ENCODE measurements around the gene GPX3. TPM values are rescaled to one million over a fixed set of nuclear protein-coding genes. Genes with fewer than 3 reads are reported as not detected.

Gene GPX3
- total and polyA plus RNA-seq, 9 of the 15 experiments (the other 6 are each of a cell fraction or from before 2014, with no cell fraction given): 0.25 to 0.86 TPM; not detected in 7

DNA sequence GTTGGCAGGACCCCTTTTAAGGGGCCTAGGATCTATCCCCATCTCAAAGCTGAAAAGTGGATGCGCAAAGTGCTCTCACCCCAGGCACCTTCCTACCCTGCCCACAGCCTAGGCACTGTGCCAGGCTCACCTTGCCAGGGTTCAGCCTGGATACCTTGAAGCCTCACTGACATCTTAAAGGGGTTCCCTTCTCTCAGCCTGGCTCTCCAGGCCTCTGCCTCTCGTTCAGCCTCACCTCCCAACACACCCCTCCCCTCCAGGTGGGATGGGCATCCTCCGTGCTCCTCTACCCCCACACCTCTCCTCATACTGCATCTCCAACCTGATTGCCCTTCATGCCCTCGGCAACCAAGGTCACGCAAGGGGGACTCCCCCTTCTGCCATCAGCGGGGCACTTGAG lies 34.9 kb downstream of the GPX3 start:
- H3K27me3 ChIP-seq (ENCODE audit: control insufficient read depth in 2 of 2, insufficient read depth in 2 of 2, low read length in 2 of 2): no peaks in the 10 kb centered on the region
- DNase-seq (ENCODE audit: extremely low read depth in 1 of 4, low spot score in 3 of 4): no peak
- TF ChIP-seq, protein P1, sequence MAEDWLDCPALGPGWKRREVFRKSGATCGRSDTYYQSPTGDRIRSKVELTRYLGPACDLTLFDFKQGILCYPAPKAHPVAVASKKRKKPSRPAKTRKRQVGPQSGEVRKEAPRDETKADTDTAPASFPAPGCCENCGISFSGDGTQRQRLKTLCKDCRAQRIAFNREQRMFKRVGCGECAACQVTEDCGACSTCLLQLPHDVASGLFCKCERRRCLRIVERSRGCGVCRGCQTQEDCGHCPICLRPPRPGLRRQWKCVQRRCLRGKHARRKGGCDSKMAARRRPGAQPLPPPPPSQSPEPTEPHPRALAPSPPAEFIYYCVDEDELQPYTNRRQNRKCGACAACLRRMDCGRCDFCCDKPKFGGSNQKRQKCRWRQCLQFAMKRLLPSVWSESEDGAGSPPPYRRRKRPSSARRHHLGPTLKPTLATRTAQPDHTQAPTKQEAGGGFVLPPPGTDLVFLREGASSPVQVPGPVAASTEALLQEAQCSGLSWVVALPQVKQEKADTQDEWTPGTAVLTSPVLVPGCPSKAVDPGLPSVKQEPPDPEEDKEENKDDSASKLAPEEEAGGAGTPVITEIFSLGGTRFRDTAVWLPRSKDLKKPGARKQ (CRISPR knock-in tag; IDR thresholded peaks at IDR 0.05): no peak
- TF ChIP-seq, protein P2, sequence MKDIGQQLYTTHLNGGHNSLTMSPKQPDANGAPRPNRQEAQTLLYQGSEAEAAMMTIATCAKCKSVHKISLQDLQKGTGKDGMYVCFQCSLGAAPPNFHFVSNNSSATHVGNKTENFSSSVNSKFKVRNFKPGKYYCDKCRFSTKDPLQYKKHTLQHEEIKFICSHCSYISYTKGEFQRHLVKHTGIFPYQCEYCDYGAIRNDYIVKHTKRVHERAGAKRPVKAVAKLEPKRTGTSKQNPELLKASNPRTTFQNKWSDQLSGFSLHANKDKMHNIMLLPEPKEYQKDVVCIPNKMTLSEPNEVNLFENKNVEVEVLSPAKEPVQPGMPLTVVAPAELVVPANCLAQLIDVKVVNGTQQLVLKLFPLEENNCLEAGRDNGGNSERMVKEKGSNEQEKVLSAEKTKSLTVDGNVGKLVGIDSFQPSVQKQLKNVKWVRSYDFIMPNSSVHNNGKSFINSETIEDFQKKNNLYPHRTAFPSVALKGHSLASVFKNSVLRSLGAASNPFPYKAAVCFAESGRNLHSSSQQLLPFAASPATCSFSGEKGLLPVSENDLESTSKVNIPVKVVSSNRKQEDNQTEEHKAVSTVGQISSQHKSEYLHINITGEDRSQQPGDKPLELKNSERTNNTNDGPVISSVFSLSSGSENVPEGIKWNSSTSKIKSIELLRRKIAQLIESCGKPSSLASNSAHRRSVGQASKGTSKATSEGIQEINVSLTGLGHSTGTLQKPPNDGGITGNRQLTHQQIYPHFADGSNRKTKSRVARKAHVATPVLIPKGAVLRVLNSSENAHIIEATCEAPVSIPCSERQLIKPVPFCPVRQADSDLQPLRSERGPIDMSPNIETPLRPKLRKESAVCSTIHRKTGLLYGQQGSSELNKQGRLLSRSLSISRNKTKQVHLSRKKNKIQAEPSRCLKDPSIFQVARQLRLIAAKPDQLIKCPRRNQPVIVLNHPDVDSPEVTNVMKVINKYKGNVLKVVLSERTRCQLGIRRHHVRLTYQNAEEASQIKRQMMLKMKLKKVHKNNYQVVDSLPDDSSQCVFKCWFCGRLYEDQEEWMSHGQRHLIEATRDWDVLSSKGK (CRISPR knock-in tag; IDR thresholded peaks at IDR 0.05): no peak
- TF ChIP-seq, protein P3, sequence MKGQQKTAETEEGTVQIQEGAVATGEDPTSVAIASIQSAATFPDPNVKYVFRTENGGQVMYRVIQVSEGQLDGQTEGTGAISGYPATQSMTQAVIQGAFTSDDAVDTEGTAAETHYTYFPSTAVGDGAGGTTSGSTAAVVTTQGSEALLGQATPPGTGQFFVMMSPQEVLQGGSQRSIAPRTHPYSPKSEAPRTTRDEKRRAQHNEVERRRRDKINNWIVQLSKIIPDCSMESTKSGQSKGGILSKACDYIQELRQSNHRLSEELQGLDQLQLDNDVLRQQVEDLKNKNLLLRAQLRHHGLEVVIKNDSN (CRISPR knock-in tag; IDR thresholded peaks at IDR 0.05): no peak
- TF ChIP-seq, protein P4, sequence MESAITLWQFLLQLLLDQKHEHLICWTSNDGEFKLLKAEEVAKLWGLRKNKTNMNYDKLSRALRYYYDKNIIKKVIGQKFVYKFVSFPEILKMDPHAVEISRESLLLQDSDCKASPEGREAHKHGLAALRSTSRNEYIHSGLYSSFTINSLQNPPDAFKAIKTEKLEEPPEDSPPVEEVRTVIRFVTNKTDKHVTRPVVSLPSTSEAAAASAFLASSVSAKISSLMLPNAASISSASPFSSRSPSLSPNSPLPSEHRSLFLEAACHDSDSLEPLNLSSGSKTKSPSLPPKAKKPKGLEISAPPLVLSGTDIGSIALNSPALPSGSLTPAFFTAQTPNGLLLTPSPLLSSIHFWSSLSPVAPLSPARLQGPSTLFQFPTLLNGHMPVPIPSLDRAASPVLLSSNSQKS (CRISPR knock-in tag; IDR thresholded peaks at IDR 0.05): no peak
- TF ChIP-seq MED1 (CRISPR knock-in tag; IDR thresholded peaks at IDR 0.05; ENCODE audit: borderline replicate concordance): no peak
- TF ChIP-seq, protein P5, sequence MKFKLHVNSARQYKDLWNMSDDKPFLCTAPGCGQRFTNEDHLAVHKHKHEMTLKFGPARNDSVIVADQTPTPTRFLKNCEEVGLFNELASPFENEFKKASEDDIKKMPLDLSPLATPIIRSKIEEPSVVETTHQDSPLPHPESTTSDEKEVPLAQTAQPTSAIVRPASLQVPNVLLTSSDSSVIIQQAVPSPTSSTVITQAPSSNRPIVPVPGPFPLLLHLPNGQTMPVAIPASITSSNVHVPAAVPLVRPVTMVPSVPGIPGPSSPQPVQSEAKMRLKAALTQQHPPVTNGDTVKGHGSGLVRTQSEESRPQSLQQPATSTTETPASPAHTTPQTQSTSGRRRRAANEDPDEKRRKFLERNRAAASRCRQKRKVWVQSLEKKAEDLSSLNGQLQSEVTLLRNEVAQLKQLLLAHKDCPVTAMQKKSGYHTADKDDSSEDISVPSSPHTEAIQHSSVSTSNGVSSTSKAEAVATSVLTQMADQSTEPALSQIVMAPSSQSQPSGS (CRISPR knock-in tag; IDR thresholded peaks at IDR 0.05): no peak
- TF ChIP-seq SMARCE1 (IDR thresholded peaks at IDR 0.05): no peak
- no peak for TF ChIP-seq TBL1XR1 (IDR thresholded peaks at IDR 0.05; ENCODE audit: low read length in 2 of 2)
- no peak for TF ChIP-seq POLR2H (tag; IDR thresholded peaks at IDR 0.05; ENCODE audit: low read depth)
- no peak for TF ChIP-seq MEIS2 (IDR thresholded peaks at IDR 0.05; ENCODE audit: partially characterized antibody)
- no peak for TF ChIP-seq ZNF57 (CRISPR knock-in tag; IDR thresholded peaks at IDR 0.05)
- TF ChIP-seq ADNP (tag; IDR thresholded peaks at IDR 0.05): no peak
- no peak for TF ChIP-seq ELF1 (tag; IDR thresholded peaks at IDR 0.05)
- TF ChIP-seq GATAD2A (IDR thresholded peaks at IDR 0.05): no peak
- TF ChIP-seq KDM2B (CRISPR knock-in tag; IDR thresholded peaks at IDR 0.05): no peak
- no peak for TF ChIP-seq HSF4 (CRISPR knock-in tag; IDR thresholded peaks at IDR 0.05; ENCODE audit: borderline replicate concordance)
- in situ Hi-C loops (cut with MboI): no loop called here
- POLR2A ChIA-PET: interaction anchor here (0.6 to 1.4 kb wide), 4 partner anchors 8 to 525 kb away, joined by 3 to 4 read pairs (median 3); no protein-coding TSS in a partner anchor
- no peaks in the 10 kb centered on the region for H3K79me2 ChIP-seq (ENCODE audit: control insufficient read depth, insufficient read depth, low read length)
- BruUV-seq (replicated peaks): no TSS peak
- H3K9me3 ChIP-seq (replicated peaks; ENCODE audit: control insufficient read depth, insufficient read depth, low read depth, low read length): no peaks in the 10 kb centered on the region
- H3K36me3 ChIP-seq (ENCODE audit: control insufficient read depth, insufficient read depth, low read length): peaks cover 42% of the 10 kb centered on the region
- WGBS (ENCODE audit: insufficient coverage, low coverage, missing lambda C conversion rate): 88% methylated on average over 6 of the region's 6 CpGs
- CTCF ChIA-PET (ENCODE audit: low intra/inter-chr PET ratio): no interaction called here
- no peaks in the 10 kb centered on the region for H4K20me1 ChIP-seq (replicated peaks; ENCODE audit: control insufficient read depth, insufficient read depth, low read length)
- intact Hi-C loops (cut with micrococcal nuclease): no loop called here
- H3K9me1 ChIP-seq (ENCODE audit: control insufficient read depth, insufficient read depth, low read length): peaks cover 4% of the 10 kb centered on the region
- peaks cover 0 to 4% of the 10 kb centered on the region in 2 experiments; a peak in 1 of 5 replicates for H3K4me1 ChIP-seq (replicated peaks in 1 of 2; ENCODE audit: control insufficient read depth in 2 of 2, insufficient read depth in 2 of 2, low read length in 2 of 2)
- H3K4me2 ChIP-seq (ENCODE audit: insufficient read depth, low read length): no peak overlapping the region
- H2AFZ ChIP-seq (ENCODE audit: low read depth, low read length): no peak overlapping the region
- H3K9ac ChIP-seq (ENCODE audit: insufficient read depth in 1 of 2, low read depth in 2 of 2, low read length in 2 of 2): no peak overlapping the region
- no peak overlapping the region for H3K27ac ChIP-seq (ENCODE audit: extremely low read depth, low read depth, low read length)
- no peak for ATAC-seq
- FAIRE-seq: no peak
- no peak overlapping the region for H3K4me3 ChIP-seq

All from K562 (cell line).